Stimulated activated CD8-positive, alpha-beta memory T cell treated with anti-CD3 and anti-CD28 coated beads, Interleukin-15, amount 100 ng/mL, for 4 hours (primary cell): ENCODE results near the gene ANO9.
"Not testable (repeated sequence)": the region's sequence is repeated elsewhere in the genome, so short reads cannot be mapped to it uniquely, and the experiment has no call there.

Experiments used
- DNase-seq, 2 donors: peaks; one replicate each; pipeline ENCODE4 v3.0.0-alpha.2; 2020; ENCODE audit warnings: low read depth in 2 of 2

Gene ANO9

GRCh38 chr11:416757-417621 lies 24.8 kb downstream of the ANO9 start:
- DNase-seq = no peak

- no peak for DNase-seq
Observed at GRCh38 chr11:416051-416756, 25.6 kb downstream of the ANO9 start.

GRCh38 chr11:415640-416041 lies 26.2 kb downstream of the ANO9 start:
- no peak for DNase-seq

GRCh38 chr11:414318-414857 lies 27.4 kb downstream of the ANO9 start:
- no peak for DNase-seq

GRCh38 chr11:413120-414081 lies 28.4 kb downstream of the ANO9 start:
- no peak for DNase-seq

GRCh38 chr11:412641-413119 lies 29.1 kb downstream of the ANO9 start:
- DNase-seq = no peak

- not testable (repeated sequence) for DNase-seq
Observed at GRCh38 chr11:411520-411919, 30.3 kb downstream of the ANO9 start.

- DNase-seq = not testable (repeated sequence)
Observed at GRCh38 chr11:410711-411110, 31.1 kb downstream of the ANO9 start.

GRCh38 chr11:409600-410483 lies 32.0 kb downstream of the ANO9 start:
- no peak for DNase-seq

- DNase-seq = no peak
Observed at GRCh38 chr11:409008-409599, 32.7 kb downstream of the ANO9 start.

- DNase-seq = no peak
Observed at GRCh38 chr11:408154-409007, 33.4 kb downstream of the ANO9 start.

GRCh38 chr11:407651-408123 lies 34.1 kb downstream of the ANO9 start:
- no peak for DNase-seq

GRCh38 chr11:406796-407650 lies 34.8 kb downstream of the ANO9 start:
- peak; percentile 85 to 86 for DNase-seq

GRCh38 chr11:405954-406795 lies 35.6 kb downstream of the ANO9 start:
- no peak for DNase-seq

- no peak for DNase-seq
Observed at GRCh38 chr11:405323-405953, 36.4 kb downstream of the ANO9 start.

GRCh38 chr11:404551-405264 lies 37.1 kb downstream of the ANO9 start:
- no peak for DNase-seq
